PC-9 (cell line): ENCODE measurements around the gene SOX5. TPM values are rescaled to one million over a fixed set of nuclear protein-coding genes. Genes with fewer than 3 reads are reported as not detected.

Source experiments
- BruUV-seq: library from RNA; stranded (reverse); fragments of 400-500 nt; replicated peaks from 2 replicates; lab custom pipeline; 2021; lab: Mats Ljungman, UMichigan
- CTCF ChIA-PET: fragments of 300-600 bp; sonication (Branson Sonifier 250); formaldehyde crosslinking; loops from one replicate; lab custom pipeline; 2022; ENCODE audit warnings: antibody characterized with exemption; lab: Charles Lee
- POLR2A ChIA-PET: fragments of 300-600 bp; sonication (Branson Sonifier 250); formaldehyde crosslinking; loops from one replicate; lab custom pipeline; 2022; ENCODE audit warnings: antibody characterized with exemption; ENCODE audit not compliant: unreplicated experiment; lab: Charles Lee
- DNase-seq, 2 experiments: peaks; one replicate each; pipeline versions ENCODE4 v3.0.0 to v3.0.0-alpha.2; 2015 to 2022; ENCODE audit warnings: mixed read lengths in 1 of 2
- H2AFZ ChIP-seq: fragments of 200-600 bp; sonication (generic); 2 replicates; pipeline ENCODE4 v1.8.1; 2017; ENCODE audit warnings: antibody characterized with exemption
- H3F3A ChIP-seq: fragments of 200-600 bp; sonication (generic); 2 replicates; pipeline ENCODE4 v1.8.1; 2017; ENCODE audit warnings: antibody characterized with exemption, mild to moderate bottlenecking, low read depth; ENCODE audit not compliant: insufficient read depth
- H3K27ac ChIP-seq: fragments of 200-600 bp; sonication (generic); 2 replicates; pipeline ENCODE4 v1.6.1; 2016; ENCODE audit warnings: mixed run types
- H3K27me3 ChIP-seq: fragments of 200-600 bp; sonication (generic); 2 replicates; pipeline ENCODE4 v1.6.1; 2016; ENCODE audit warnings: low read depth, mixed run types; ENCODE audit not compliant: insufficient read depth
- H3K36me3 ChIP-seq: fragments of 200-600 bp; sonication (generic); 2 replicates; pipeline ENCODE4 v1.6.1; 2016; ENCODE audit warnings: low read depth, mixed run types
- H3K4me1 ChIP-seq: fragments of 200-600 bp; sonication (generic); replicated peaks from 2 replicates; pipeline ENCODE4 v1.6.1; 2016; ENCODE audit warnings: mixed run types; ENCODE audit not compliant: insufficient read depth
- H3K4me2 ChIP-seq: fragments of 200-600 bp; sonication (generic); 2 replicates; pipeline ENCODE4 v1.6.1; 2017; ENCODE audit warnings: mixed run types
- H3K4me3 ChIP-seq: fragments of 200-600 bp; sonication (generic); 2 replicates; pipeline ENCODE4 v1.6.1; 2016; ENCODE audit warnings: mixed run types
- H3K79me2 ChIP-seq: fragments of 200-600 bp; sonication (generic); 2 replicates; pipeline ENCODE4 v1.6.1; 2017; ENCODE audit warnings: low read depth, mixed run types
- H3K9me2 ChIP-seq: fragments of 200-600 bp; sonication (generic); 2 replicates; pipeline ENCODE4 v1.8.1; 2017; ENCODE audit warnings: mild to moderate bottlenecking; ENCODE audit not compliant: insufficient read depth
- H3K9me3 ChIP-seq: fragments of 200-600 bp; sonication (generic); 2 replicates; pipeline ENCODE4 v1.8.1; 2016; ENCODE audit warnings: low read depth; ENCODE audit not compliant: insufficient read depth
- H4K20me1 ChIP-seq: fragments of 200-600 bp; sonication (generic); 2 replicates; pipeline ENCODE4 v1.8.1; 2017; ENCODE audit not compliant: insufficient read depth
- CTCF ChIP-seq: fragments of 200-600 bp; sonication (generic); conservative IDR thresholded peaks from 2 replicates; pipeline ENCODE4 v1.6.1; 2017; ENCODE audit warnings: mixed run types, antibody characterized with exemption, mild to moderate bottlenecking, moderate library complexity
- EZH2 ChIP-seq: fragments of 200-600 bp; sonication (generic); IDR thresholded peaks from 2 replicates; pipeline ENCODE4 v1.8.0; 2017; ENCODE audit warnings: antibody characterized with exemption, low read depth
- intact Hi-C: fragments of 100-400 bp; cut with micrococcal nuclease; formaldehyde crosslinking; loops from one replicate; pipeline ENCODE4 v1.10.0; 2022; ENCODE audit not compliant: unreplicated experiment
- total RNA-seq: library from RNA; stranded (reverse); gene quantifications from 2 replicates; pipeline ENCODE4 v1.2.3, GENCODE V29; 2021

Gene SOX5
- total RNA-seq, 1 experiment from 2014 or later: not detected

- intact Hi-C loops: no loop called here
- ChIA-PET CTCF (no interaction called here), POLR2A (no interaction called here)
- Histone ChIP-seq H3K4me1 (no peaks in the 10 kb centered on the region), H3K27ac (no peak overlapping the region), H3K4me2 (no peak overlapping the region), H3K9me3 (no peaks in the 10 kb centered on the region), H3K4me3 (no peak overlapping the region), H3K9me2 (no peaks in the 10 kb centered on the region), H2AFZ (no peak overlapping the region), H3F3A (no peaks in the 10 kb centered on the region), H3K79me2 (no peaks in the 10 kb centered on the region), H3K36me3 (no peaks in the 10 kb centered on the region), H3K27me3 (peaks cover 4% of the 10 kb centered on the region), H4K20me1 (no peaks in the 10 kb centered on the region)
- no peak for DNase-seq
- TF ChIP-seq CTCF (no peak), EZH2 (no peak)
- BruUV-seq: no TSS peak
These were observed 222.8 kb downstream of the SOX5 start for GRCh38 chr12:23726646-23727045.

GRCh38 chr12:23722655-23723054, 226.8 kb downstream of the SOX5 start:
- no peak overlapping the region for H3K27ac ChIP-seq
- ChIA-PET CTCF (no interaction called here), POLR2A (no interaction called here)
- no peak overlapping the region for H3K4me3 ChIP-seq
- H3K4me1 ChIP-seq: no peaks in the 10 kb centered on the region
- H3K9me2 ChIP-seq: no peaks in the 10 kb centered on the region
- no peaks in the 10 kb centered on the region for H3F3A ChIP-seq
- H2AFZ ChIP-seq: no peak overlapping the region
- H3K27me3 ChIP-seq: peaks cover 7% of the 10 kb centered on the region
- TF ChIP-seq EZH2 (no peak), CTCF (no peak)
- no peak for DNase-seq
- no peaks in the 10 kb centered on the region for H4K20me1 ChIP-seq
- no TSS peak for BruUV-seq
- H3K4me2 ChIP-seq: no peak overlapping the region
- intact Hi-C loops: no loop called here
- no peaks in the 10 kb centered on the region for H3K9me3 ChIP-seq
- no peaks in the 10 kb centered on the region for H3K36me3 ChIP-seq
- no peaks in the 10 kb centered on the region for H3K79me2 ChIP-seq

GRCh38 chr12:23721268-23721667, 228.2 kb downstream of the SOX5 start:
- no peaks in the 10 kb centered on the region for H3K79me2 ChIP-seq
- no TSS peak for BruUV-seq
- no peak overlapping the region for H3K4me3 ChIP-seq
- ChIA-PET POLR2A (no interaction called here), CTCF (no interaction called here)
- DNase-seq: no peak
- H4K20me1 ChIP-seq: no peaks in the 10 kb centered on the region
- H3K4me1 ChIP-seq: no peaks in the 10 kb centered on the region
- intact Hi-C loops: no loop called here
- H3K36me3 ChIP-seq: no peaks in the 10 kb centered on the region
- H3K27ac ChIP-seq: no peak overlapping the region
- no peak overlapping the region for H3K4me2 ChIP-seq
- H3K27me3 ChIP-seq: peaks cover 7% of the 10 kb centered on the region
- H3K9me3 ChIP-seq: no peaks in the 10 kb centered on the region
- no peaks in the 10 kb centered on the region for H3F3A ChIP-seq
- TF ChIP-seq EZH2: no peak
- no peak for TF ChIP-seq CTCF
- H3K9me2 ChIP-seq: no peaks in the 10 kb centered on the region
- no peak overlapping the region for H2AFZ ChIP-seq
